ENCODE measurements around the gene MT4.

MT4 gene

DNA sequence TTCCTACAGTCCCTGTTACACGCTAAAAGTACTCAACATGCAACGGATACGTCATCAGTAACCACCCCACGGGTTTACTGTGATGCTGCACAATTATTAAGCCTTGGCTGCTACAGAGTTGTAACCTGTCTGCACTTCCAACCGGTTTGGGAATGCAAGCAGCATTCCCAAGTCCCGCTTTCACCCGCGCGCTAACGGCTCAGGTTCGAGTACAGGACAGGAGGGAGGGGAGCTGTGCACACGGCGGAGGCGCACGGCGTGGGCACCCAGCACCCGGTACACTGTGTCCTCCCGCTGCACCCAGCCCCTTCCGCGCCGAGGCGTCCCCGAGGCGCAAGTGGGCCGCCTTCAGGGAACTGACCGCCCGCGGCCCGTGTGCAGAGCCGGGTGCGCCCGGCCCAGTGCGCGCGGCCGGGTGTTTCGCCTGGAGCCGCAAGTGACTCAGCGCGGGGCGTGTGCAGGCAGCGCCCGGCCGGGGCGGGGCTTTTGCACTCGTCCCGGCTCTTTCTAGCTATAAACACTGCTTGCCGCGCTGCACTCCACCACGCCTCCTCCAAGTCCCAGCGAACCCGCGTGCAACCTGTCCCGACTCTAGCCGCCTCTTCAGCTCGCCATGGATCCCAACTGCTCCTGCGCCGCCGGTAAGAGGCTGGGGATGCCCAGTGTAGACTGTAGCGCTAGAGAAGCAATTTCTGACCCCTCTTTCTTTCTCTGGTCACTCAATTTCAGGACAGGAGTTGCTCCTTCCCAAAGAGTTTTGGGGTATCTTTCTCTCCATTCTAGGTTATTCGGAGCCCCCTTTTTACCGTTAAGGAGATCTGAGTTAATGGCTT is 43.4 kb downstream of the MT4 start, which contains the start of gene MT2A:
Gene MT2A (plus strand): TSS at position 542 of the 833 bp plus-strand sequence. CDS start 72 bp downstream, at position 614.
- TF ChIP-seq, protein P1, sequence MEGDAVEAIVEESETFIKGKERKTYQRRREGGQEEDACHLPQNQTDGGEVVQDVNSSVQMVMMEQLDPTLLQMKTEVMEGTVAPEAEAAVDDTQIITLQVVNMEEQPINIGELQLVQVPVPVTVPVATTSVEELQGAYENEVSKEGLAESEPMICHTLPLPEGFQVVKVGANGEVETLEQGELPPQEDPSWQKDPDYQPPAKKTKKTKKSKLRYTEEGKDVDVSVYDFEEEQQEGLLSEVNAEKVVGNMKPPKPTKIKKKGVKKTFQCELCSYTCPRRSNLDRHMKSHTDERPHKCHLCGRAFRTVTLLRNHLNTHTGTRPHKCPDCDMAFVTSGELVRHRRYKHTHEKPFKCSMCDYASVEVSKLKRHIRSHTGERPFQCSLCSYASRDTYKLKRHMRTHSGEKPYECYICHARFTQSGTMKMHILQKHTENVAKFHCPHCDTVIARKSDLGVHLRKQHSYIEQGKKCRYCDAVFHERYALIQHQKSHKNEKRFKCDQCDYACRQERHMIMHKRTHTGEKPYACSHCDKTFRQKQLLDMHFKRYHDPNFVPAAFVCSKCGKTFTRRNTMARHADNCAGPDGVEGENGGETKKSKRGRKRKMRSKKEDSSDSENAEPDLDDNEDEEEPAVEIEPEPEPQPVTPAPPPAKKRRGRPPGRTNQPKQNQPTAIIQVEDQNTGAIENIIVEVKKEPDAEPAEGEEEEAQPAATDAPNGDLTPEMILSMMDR (conservative IDR thresholded peaks at IDR 0.05) = no peak
- peak within 1 kb of the TSS; percentile 84 for H3K27ac ChIP-seq

DNA sequence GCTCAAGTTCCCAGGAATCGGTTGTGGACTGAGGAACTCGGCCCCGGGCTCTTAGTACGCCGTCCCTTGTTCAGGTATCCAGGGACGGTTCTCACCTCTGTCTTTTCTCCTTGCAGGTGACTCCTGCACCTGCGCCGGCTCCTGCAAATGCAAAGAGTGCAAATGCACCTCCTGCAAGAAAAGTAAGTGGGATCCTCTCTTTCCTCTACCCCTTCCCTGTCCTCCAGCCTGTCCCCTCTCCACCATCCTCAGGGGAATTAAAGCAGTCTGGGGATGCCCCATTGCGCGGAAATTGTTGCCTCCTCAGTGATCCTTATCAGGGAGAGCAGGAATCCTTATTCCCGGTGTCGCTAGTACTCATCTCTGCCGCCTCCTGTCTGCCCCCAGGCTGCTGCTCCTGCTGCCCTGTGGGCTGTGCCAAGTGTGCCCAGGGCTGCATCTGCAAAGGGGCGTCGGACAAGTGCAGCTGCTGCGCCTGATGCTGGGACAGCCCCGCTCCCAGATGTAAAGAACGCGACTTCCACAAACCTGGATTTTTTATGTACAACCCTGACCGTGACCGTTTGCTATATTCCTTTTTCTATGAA is 44.1 kb downstream of the MT4 start:
- H3K27ac ChIP-seq = peak overlapping the region; percentile 84

DNA sequence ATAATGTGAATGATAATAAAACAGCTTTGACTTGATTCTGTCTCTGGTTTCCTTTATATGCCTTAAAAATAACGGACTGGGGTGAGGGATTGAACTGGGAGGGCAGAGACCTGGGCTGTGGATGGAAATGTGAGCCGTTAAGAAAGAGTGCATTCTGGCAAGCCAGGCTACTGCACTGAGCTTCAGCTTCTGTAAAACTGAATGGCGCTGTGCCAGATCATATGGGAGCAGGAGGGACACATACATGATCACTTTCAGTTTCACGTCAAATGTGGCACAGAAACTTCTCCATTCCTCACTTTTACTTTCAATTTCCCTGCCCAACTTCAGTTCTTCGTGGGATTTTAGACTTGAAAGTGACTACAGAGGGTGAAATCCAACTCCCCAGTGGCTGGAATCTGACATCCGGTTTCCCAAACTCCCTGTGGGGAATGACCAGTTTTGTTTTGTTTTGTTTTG is 44.6 kb downstream of the MT4 start:
- H3K27ac ChIP-seq = peak overlapping the region; percentile 84
- TF ChIP-seq, protein P1 (conservative IDR thresholded peaks at IDR 0.05) = no peak

More for the DNA sequence above, 44.1 kb downstream of the MT4 start:
- TF ChIP-seq, protein P1 (conservative IDR thresholded peaks at IDR 0.05) = peak; percentile 10; the same call in 1 of the 2 replicates

DNA sequence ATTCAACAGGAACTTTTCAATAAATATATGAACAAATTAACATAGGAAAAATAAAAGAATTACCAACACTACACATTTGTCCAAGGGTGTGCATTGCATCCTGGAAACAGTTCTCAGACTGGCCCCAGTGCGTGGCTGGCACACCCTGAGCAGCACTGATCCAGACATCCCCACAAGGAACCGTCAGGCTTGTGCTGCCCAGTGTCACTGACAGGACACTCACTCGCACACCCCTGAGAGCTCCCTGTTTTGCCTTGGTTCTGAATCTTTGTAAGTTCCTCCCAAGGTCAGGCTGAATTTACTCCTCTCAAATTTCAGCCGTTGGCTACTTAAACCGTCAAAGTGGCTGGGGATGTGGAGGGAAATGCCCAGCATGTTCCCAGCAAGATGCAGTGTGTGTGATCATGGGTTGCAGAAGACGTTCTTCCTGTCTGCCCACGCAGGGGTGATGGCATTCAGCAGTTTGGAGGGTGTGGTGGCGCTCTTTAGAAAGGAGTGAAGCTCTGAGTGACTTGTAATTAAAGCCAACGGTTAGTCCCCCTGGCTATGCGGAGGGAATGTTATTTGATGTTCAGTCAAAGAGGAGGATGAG is 45.2 kb downstream of the MT4 start:
- H3K27ac ChIP-seq = peak overlapping the region; percentile 84

DNA sequence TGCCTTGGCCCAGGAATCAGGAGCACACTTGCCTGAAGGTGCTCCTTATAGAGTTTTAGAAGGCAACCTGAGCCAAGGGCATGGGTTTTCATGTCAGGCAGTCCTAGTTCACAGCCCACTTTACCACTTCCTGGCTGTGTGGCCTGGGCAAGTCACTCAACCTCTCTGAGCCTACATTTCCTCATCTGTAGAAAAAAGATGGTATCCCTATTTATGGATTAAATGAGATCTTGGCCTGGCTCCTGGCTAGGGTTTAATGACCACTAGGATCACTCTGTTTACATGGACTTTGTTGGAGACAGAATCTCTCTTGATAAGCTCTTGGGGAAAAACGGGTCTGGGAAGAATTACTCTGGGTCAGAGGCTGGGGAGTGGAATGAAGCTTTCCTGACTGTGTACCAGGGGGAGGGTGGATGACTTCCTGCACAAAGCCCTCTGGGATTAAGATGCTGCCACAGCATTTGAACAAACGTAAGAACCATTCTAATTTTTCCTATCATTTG is 45.8 kb downstream of the MT4 start:
- H3K27ac ChIP-seq = peak overlapping the region; percentile 84
- TF ChIP-seq, protein P1 (conservative IDR thresholded peaks at IDR 0.05) = no peak

More for the DNA sequence above, 45.2 kb downstream of the MT4 start:
- TF ChIP-seq, protein P1 (conservative IDR thresholded peaks at IDR 0.05) = no peak

DNA sequence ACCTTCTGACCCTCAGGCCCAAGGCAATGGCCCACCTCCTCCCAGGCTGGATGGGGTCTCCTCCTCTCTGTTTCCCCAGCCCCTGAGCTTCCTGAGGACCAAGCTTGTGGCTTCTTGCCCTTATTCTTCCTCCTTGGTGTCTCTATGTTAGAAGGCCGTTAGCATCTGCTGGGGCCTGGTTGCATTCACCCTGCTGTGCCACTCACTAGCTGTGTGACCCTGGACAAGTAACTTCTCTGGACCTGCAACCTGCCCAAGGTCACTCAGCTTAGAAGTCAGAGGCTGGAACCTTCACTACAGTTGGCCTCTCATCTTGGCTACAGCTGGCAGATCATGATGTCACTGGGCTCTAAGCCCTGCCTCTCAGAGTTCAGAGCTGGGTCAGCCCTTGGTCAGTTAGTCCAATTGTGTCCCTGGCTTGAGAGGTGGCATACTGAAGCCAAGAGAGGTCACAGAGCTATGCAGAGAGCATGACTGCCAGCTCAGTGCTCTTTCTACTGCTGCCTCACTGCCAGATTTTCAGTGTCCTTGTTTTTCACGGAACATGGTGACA is 46.5 kb downstream of the MT4 start:
- H3K27ac ChIP-seq = 0 out of 2 replicates have a peak overlapping the region, but pooled peaks have one; percentile 84
- TF ChIP-seq, protein P1 (conservative IDR thresholded peaks at IDR 0.05) = no peak
